Kidney tubule cell (primary cell): ENCODE results near the gene ATG7.

Experiments used
- DNase-seq: peaks from one replicate; pipeline ENCODE4 v3.0.0-alpha.2; 2018; ENCODE audit warnings: low spot score

Gene ATG7

DNA sequence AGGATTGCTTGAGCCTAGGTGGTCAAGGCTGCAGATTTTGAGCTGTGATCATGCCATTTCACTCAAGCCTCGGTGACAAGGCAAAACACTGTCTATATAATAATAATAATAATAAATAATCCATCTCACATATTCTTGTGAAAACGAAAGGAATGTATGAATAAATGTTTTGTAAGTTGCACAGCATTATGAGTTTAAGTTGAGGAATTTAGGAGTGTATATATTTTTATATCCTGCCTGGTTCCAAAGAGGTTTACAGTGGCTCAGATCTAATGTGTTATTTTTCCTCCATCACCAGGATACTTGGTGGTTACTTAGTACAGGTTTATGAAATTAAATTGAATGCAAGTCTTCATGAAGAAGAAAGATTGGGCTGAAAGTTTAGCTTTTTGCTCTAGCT lies 77.2 kb downstream of the ATG7 start:
- DNase-seq, result no peak

DNA sequence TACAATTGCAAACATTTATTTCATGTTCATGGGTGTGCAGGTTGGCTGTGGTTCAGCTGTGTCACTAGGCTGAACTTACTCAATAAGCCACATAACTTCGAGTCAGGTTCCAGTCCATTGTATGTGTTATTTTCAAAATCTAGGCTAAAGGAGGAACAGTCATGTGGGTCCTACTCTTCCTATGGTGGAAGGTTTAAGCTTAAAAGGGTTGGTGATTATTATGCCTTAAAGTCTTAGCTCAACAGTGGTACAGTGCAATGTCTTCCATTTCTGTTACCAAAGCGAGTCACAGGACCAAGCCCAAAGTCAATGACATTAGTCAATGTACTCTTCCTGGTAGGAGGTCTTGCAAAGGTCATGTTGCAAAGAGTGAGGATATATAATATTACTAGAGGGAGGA lies 78.2 kb downstream of the ATG7 start:
- DNase-seq, result peak; percentile 39

DNA sequence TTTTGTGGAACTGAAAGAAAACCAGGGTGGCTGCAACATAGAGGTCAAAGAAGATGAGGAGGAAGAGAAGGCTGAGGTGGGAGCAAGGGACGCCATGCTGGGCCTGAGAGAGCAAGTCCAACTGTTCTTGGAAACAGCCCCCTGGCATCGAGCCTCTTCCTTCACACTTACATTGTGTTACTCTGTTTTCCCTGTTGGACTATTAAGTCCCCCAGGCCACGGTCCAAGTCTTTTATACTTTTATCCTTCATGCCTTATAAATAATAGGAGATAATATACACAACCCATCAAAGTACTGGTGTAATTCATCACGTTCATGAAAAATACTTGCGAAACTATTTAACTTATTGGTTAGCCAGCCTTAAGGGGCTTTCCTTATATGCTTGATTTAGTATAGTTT lies 79.3 kb downstream of the ATG7 start:
- no peak for DNase-seq

DNA sequence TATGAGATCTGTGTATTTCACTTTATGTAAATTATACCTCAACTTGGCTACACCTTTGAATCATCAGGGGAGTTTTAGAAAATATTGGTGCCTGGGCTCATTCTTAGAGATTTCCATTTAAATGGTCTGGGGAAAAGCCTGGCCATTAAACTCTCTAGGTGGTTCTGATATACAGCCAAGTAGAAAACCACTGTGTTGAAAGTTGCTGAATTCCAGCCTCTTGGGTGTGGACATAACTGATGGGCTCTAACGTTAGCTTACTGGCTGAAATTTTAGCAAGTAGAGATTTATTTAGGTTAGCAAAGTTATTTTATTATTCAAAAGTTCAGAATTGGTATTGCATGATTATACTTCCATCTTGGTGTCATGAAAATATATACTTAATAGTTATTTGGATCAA lies 84.1 kb downstream of the ATG7 start:
- DNase-seq, result no peak

DNA sequence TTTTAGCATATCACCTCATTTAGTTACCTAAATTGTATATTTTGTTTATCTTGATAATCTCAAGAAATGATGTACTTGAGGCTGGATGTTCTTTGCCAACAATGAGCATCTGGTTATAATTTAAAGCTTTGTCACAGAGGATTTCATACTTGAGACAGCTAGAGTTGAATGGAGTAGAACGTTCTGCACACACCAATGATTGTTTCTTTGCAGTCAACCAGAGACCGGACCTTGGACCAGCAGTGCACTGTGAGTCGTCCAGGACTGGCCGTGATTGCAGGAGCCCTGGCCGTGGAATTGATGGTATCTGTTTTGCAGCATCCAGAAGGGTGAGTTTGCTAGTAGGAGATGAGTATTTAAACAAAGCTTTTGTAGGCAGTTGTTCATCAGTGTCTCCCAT lies 90.4 kb downstream of the ATG7 start:
- no peak for DNase-seq

DNA sequence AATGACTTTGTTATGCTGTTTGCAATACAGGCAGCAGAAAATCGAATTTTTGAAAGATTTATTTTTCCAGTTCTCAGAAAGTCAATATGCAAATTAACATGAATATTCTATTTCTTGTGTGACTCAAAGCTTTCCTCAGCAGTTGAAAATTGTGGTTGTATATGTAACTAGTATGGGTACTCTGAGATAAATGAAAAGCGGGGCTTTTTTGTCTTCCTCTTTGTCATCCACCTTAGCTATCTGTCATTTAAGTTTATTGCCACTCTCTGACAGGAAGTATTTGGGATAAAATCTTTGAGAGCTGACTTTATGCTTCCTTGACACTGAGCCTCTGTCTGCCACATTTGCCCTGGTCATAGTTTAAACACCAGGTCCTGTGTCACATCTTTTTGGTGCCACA lies 91.5 kb downstream of the ATG7 start:
- peak; percentile 22 for DNase-seq

DNA sequence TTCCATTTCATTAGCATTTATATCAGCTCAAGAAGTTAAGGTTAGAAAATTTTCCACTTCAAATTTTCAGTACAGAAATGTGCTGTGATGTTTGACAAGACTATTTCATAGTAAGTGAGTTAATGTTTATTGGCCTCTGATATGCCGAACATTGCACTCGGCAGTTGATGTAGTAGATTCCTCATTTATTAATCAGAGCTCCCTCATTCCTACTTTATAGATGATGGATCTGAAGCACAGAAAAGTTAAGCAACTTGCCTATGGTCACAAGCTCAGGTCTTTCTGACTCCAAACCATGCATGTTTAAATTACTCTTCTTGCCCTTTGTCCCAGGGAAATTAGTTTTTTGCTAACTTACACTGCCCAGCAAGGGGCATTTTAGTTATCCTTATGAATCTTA lies 92.0 kb downstream of the ATG7 start:
- DNase-seq, result peak; percentile 60

DNA sequence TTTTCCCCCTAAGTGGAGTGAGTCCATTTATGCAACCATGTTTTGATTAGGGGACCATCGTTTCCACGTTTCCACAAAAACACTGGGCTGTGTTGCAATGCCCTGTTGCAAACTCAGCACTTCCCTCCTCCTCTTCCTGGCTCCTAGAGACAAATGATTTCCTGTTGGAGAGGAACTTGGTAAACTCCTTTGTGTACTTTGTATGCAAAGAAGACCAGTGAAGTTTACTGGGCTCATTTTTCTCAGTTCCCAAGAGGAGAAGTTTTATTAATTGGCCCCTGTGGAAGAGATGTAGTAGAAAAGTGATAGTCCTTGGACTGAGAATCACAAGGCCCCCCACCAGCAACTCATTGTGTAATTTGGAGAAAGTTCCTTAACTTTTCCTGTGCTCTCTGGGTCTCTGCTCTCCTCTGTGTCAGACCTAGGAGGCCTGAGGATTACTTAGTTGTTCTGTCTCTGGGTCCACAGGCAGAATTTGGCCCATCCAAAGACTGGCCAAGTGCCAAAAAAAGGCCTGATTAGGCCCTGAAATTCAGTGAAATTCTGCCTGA lies 95.0 kb downstream of the ATG7 start:
- DNase-seq, result peak; percentile 30

DNA sequence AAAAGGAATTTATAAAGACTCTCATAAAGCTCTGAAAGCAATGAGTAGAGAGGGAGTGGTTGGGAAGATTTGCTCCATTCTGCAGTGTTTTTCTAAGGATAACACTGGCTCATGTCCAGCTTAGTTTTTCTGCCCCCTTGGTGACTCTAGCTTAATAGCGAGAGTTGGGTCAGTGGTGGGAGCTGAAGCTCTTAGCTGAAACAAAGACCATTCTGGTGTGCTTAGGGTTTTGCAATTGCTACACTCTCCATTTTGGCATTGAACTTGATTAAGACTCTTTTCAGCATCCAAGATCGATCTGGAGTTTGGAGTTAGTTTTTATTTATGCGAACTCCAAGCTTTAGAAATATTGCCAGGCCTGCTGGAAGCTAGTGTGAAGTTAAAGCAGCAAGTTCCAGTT lies 98.0 kb downstream of the ATG7 start:
- DNase-seq, result no peak

DNA sequence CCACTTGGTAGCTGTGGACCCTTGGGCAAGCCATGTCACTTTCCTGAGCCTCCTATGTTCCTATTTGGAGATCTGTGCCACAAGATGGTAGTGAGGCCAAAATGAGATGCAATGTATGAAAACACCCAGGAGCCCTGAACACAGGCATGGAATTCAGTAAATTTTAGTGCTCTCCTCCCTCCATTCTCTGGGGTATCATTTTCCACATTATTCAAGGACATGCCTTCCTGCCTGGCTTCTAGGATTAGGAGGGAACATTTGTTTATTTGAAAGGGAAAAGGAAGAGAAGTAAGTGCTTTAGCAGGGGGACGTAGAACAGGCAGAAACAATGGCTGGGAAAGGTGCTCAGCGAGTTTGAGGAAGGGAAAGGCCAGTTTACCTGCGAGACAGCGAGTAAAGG lies 98.8 kb downstream of the ATG7 start:
- DNase-seq, result no peak

DNA sequence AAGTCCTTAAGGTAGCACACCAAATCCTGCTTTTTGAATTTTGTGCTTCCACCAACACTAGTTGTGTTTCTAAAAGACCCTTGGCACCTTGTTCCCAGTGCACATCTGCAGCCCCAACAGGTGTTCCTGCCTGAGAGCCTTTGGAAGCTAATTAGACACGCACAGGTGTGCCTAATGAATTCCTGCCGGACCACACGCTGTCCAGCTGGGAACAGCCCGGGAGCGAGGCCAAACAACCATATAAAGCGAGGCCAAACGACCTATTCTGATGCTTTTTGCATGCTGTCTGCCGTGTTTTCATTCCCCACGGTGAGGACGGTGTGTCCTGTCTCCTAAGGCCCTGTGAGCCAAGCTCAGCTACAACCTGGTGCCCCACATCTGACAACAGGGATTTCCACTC lies 99.5 kb downstream of the ATG7 start:
- DNase-seq, result no peak

DNA sequence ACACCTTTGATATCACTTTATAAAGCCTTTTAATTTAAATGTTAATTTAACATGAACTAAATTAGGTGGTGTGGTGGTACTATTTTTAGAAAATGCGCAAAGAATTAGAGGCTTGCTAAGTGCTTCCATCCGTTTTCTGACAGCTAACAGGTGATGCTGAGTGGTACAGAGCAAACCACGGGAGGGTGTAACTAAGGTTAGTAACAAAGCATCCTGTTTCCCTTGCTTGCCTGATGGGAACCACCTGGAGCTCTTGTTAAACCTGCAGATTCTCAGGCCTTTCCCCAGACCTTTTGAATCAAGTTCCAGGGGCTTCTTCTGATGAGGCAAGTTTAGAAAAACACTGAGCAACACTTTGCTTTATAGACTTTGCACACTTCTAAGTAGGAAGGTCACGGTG lies 101.0 kb downstream of the ATG7 start:
- DNase-seq, result no peak

DNA sequence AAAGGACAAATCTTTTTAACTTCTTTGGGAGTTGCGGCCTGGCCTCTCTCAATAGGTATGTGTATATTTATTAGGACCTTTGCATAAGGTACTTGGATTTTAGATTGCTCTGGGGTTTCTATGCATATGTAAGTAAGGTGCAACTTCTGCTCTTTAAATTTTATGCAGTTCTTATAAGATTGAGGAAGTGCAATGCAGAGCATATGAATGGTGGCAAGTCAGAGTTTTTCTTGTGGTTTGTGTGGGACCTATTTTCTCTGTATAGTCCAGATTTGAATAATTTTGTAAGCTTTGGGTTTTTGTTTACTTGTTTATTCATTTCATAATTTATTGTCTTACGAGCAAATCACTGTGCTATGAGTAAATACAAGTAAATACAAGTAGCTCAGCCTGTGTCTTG lies 101.5 kb downstream of the ATG7 start:
- no peak for DNase-seq

DNA sequence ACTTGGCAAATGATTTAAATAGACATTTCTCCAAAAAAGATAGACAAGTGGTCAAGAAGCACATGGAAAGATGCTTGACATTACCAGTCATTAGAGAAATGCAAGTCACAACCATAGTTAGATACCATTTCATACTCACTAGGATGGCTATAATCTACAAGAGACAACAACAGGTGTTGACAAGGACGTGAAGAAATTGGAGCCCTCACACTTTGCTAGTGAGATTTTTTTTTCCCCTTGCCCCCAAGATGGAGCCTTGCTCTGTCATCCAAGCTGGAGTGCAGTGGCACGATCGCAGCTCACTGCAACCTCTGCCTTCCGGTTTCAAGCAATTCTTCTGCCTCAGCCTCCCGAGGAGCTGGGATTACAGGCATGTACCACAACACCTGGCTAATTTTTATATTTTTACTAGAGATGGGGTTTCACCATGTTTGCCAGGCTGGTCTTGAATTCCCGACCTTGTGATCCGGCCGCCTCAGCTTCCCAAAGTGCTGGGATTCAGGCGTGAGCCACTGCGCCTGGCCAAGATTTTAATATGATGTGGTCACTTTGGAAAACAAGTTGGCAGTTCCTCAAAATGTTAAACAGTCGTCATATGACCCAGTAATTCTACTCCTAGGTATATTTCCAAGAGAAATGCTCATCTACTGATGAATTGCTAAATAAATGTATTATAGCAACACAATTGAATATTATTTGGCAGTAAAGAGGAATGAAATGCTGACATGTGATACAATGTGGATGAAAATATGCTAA lies 103.3 kb downstream of the ATG7 start:
- no peak for DNase-seq

DNA sequence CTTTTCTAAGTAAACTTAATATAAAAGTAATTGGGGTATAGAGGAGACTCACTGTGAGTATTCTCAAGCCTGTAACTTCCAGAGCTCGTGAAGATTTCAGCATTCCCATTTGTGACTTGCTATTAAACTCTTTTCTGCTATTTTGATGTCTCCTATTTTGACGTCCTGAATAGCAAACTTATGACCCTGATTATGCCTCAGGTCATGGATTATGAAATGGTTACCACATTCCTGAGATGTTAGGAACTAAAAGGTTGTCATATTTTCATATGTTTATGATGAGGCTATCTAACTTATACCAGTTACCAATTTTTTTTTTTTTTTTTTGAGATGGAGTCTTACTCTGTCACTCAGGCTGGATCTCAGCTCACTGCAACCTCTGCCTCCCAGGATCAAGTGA lies 105.5 kb downstream of the ATG7 start:
- DNase-seq, result no peak

DNA sequence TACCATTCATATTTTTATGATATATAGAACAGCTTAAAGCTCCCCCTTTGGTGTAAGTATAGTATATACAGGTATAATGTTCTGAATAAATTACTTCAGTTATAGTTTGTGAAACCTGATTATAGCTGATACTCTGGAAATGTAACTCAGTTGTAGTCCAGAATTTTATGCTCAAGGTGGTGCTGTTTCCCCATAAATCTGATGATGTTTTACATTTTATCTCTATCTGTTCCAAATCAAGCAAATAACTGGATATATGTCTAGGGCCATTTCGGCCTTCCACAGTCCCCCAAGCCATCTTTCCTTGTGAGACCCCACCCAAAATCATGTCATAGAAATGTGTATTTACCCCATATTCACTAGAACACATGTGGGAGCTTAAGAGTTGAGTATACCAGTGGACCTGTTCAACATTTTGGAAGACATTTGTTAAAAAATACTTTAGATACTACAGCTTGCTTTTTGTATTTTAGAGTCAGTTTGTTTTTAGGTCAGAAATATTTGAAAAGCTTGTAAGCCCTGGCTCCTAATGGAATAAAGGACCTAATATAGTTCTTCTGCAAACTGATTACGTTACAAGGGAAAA lies 107.1 kb downstream of the ATG7 start:
- peak; percentile 56 for DNase-seq

DNA sequence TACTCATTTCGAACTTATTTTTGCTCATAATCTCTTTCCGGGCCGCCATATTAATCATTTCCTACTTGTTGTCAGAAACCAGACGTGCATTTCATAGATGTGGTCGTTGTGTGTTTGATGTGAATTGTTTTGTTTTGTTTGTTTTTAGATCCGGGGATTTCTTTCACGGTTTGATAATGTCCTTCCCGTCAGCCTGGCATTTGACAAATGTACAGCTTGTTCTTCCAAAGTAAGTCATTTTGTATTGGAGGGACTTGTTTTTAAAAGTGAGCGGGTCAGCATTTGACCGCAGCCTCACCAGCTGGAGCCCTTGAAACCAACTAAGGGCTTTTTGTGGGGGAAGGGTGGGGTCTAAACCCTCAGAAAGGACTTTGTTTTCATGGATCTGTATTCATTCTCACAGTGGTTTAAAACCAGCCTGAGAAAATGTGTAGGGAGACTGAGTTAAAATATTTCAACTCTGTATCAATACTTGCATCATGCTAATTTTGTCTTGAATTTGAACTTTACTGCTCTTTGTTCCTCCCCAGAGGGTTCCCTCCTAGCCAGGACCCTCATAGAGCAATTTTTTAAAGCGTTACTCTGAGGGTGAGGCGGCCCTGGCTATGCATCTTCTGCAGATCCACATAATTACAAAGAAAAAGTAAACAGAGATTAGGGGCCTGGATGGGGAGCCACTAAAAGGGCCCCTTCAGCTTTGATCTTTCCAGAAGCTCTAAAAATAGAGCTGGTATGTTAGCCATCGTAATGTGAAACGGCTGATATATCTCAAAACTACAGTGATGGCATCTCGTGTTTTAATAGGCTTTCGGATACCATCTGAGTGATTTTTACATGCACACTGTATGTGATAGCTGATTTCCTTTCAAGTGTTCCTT lies 107.9 kb downstream of the ATG7 start:
- no peak for DNase-seq

DNA sequence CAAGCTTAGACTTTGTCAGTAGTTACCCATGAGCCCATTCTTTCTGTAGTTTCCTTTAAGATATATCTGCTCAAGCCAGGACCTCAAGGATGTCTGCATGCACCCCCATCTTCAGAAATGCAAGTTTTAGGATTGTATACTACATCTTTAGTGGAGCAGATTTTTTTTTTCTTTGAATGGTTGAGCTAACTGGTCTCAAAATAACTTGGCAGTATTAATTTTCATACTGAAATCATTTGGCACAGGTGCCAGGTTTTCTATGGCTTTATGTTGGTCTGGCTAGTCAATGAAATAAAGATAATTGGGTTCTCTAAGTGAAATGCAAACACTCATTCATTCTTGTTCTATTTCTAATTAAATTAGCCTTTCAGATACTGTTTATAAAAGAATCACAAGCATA lies 108.9 kb downstream of the ATG7 start:
- DNase-seq, result no peak

DNA sequence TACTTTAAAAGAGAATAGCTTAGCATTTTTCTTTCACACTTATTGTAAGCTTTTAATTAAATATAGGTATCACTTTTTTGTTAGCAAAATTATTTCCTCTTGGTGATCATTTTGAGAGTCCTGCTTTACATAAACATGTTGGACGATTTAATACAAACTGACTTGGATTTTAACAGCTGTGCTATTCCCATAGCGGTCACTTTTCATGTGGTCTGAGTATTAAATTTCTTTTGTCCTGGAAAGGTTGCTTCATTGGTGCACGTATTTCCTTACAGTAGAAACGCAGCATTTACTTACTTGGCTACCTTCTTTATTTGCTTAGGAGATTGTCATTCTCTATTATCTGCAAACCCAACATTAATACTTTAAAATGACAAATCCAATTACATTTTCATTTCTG lies 109.4 kb downstream of the ATG7 start:
- no peak for DNase-seq

DNA sequence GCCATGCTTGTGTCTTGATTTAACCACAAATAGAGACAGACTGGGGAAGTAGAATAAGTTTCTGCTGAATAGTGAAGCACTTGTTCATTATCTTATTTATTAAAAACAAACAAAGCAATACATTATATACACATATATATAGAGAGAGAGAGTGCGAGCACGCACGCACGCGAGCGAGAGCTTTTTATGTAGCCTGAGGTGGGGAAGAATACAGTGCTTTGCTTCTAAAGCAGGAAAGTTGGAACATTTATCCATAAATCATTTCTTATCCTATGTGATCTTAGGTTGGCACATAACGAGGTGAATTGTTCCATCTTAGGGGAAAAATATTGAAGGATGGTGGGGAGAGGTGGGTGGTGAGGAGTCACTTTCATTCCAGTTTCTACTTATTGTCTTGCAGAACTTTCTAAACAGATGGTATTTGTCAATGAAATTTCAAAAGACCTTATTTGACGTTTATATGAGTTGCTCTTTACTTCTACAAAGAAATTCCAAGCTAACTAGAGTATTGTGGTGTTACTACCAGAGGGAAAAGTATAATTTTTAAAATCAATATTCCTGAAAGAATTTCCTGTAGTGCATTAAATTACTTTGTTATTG lies 110.0 kb downstream of the ATG7 start:
- no peak for DNase-seq

DNA sequence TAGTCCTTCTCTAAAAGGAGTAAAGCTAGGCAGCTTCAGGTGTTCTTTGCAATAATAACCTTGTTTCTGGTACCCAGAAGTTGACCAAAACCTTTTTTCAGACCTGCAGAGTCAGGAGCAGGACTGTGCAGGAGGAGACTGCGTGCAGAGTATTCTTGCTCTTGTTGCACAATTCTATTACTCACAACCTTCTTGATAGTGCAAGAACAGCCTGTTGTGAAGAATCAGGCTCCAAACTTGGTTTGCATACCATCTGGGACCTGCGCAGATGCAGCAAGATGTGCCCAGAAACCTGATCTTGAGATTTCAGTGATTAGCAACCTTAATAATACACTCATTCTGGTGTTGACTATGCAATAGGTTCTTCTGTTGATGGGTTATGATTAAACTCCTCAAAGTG lies 111.9 kb downstream of the ATG7 start:
- no peak for DNase-seq

DNA sequence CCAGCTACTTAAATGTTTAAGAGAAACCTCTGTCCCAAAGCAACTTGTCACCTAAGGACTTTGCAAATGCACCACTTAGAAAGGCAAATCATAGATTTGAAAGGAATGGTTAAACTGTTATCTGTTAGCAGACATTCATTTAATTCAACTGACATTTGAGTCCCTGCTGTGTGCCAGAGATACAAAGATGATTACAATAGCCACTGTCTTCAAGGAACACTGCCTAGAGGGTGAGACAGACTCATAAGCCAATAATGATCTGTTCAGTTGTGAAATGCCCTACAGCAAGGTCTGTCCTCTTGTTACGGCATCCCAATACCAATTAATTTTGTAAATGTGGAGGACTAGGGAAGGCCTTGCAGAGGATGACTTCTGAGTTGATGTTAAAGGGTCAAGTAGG lies 113.1 kb downstream of the ATG7 start:
- DNase-seq, result peak; percentile 29

DNA sequence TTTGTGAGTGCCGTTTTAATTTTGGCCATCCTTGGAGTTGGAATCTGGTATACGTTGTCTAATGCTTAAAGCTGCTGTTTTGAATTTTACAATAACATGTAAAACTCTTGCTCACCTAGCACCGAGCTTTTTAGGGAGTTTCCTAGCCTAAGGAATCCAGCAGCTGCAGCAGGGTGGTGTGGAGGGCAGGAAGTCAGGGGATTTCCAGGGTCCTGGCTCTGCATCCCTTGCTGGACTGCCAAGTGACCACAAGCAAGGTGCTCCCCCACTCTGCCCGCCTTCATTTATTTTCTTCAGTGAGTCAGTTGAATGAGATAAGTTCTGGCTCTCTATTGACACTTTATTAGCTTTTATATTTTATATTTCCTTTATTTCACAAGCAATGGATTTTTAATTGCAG lies 113.7 kb downstream of the ATG7 start:
- peak; percentile 90 for DNase-seq
